WI38 (cell line): Measurements from ENCODE around the gene AP4M1.
"Not testable (repeated sequence)": the region's sequence is repeated elsewhere in the genome, so short reads cannot be mapped to it uniquely, and the experiment has no call there.

Experiments used
- H3K4me3 ChIP-seq: 2 replicates; pipeline ENCODE4 v1.5.1; 2011; ENCODE audit warnings: low read depth, mild to moderate bottlenecking, control low read depth, low read length
- CTCF ChIP-seq: IDR thresholded peaks from 2 replicates; pipeline ENCODE4 v1.5.1; 2012; ENCODE audit warnings: low read depth, mild to moderate bottlenecking, control low read depth, low read length

AP4M1 gene

GRCh38 chr7:100137851-100138760, 36.7 kb downstream of the AP4M1 start:
- H3K4me3 ChIP-seq = no peak overlapping the region
- no peak for TF ChIP-seq CTCF

GRCh38 chr7:100141555-100141949, 40.1 kb downstream of the AP4M1 start:
- H3K4me3 ChIP-seq = no peak overlapping the region
- TF ChIP-seq CTCF = no peak

GRCh38 chr7:100142461-100142860, 41.0 kb downstream of the AP4M1 start:
- TF ChIP-seq CTCF = no peak
- no peak overlapping the region for H3K4me3 ChIP-seq

- not testable (repeated sequence) for H3K4me3 ChIP-seq
These were observed 44.9 kb downstream of the AP4M1 start for GRCh38 chr7:100146350-100146749.

- no peak overlapping the region for H3K4me3 ChIP-seq
- TF ChIP-seq CTCF = no peak
These were observed 45.8 kb downstream of the AP4M1 start for GRCh38 chr7:100147278-100147677.

- peak overlapping the region; percentile 32 for H3K4me3 ChIP-seq
- TF ChIP-seq CTCF = no peak
These were observed 46.7 kb downstream of the AP4M1 start for GRCh38 chr7:100148225-100148558.

GRCh38 chr7:100148559-100149328, 47.3 kb downstream of the AP4M1 start, which contains the start of gene LAMTOR4:
TSS of gene LAMTOR4 (plus strand) at chr7:100148918. CDS start at chr7:100148973, 55 bp downstream.
- TF ChIP-seq CTCF = no peak
- peak within 1 kb of the TSS; percentile 72 for H3K4me3 ChIP-seq
